Endothelial cell of umbilical vein (primary cell): ENCODE measurements around the gene DNAH1. TPM values are rescaled to one million over a fixed set of nuclear protein-coding genes. Genes with fewer than 3 reads are reported as not detected.

Source experiments
- BruUV-seq: library from RNA; stranded (reverse); fragments of 400-500 nt; replicated peaks from 2 replicates; lab custom pipeline; 2021; lab: Mats Ljungman, UMichigan
- CTCF ChIA-PET: fragments of 300-600, 350-600 bp; sonication (Branson Sonifier 250); formaldehyde crosslinking; loops from one replicate; lab custom pipeline; 2021; ENCODE audit warnings: antibody characterized with exemption, inconsistent platforms; lab: Charles Lee
- POLR2A ChIA-PET: fragments of 300-600, 350-600 bp; sonication (Branson Sonifier 250); formaldehyde crosslinking; loops from one replicate; lab custom pipeline; 2021; ENCODE audit warnings: antibody characterized with exemption, inconsistent platforms; lab: Charles Lee
- DNase-seq: peaks from one replicate; pipeline ENCODE4 v3.0.0-alpha.2; 2011; ENCODE audit warnings: low read depth, low spot score
- FAIRE-seq: peaks from 2 replicates; lab custom pipeline; 2011; peaks lifted over from hg19 to GRCh38; lab: Jason Lieb, UNC
- H2AFZ ChIP-seq: 2 replicates; pipeline ENCODE4 v1.6.0; 2012; ENCODE audit warnings: low read depth, low read length, control low read depth, inconsistent platforms
- H3K27ac ChIP-seq: 2 replicates; pipeline ENCODE4 v1.5.1; 2011; ENCODE audit warnings: low read depth, mild to moderate bottlenecking, control low read depth, low read length, moderate library complexity; ENCODE audit not compliant: insufficient read depth
- H3K27me3 ChIP-seq, 2 experiments: 2 replicates each; pipeline versions ENCODE4 v1.6.0 to v1.6.1; 2011; ENCODE audit warnings: low read length in 2 of 2, mixed read lengths in 1 of 2; ENCODE audit not compliant: control insufficient read depth in 2 of 2, insufficient read depth in 2 of 2
- H3K36me3 ChIP-seq, 2 experiments: 2 replicates in 1 of 2; 3 replicates in 1 of 2; pipeline ENCODE4 v1.5.1; 2011; ENCODE audit warnings: low read length in 2 of 2, mild to moderate bottlenecking in 1 of 2, moderate library complexity in 1 of 2; ENCODE audit not compliant: control insufficient read depth in 2 of 2, insufficient read depth in 2 of 2; ENCODE audit errors: extremely low read depth in 1 of 2
- H3K4me1 ChIP-seq: 3 replicates; pipeline ENCODE4 v1.5.1; 2011; ENCODE audit warnings: mild to moderate bottlenecking, low read length; ENCODE audit not compliant: control insufficient read depth, insufficient read depth; ENCODE audit errors: extremely low read depth
- H3K4me2 ChIP-seq: 2 replicates; pipeline ENCODE4 v1.6.1; 2011; ENCODE audit warnings: low read length, control low read depth, mixed read lengths; ENCODE audit not compliant: insufficient read depth
- H3K4me3 ChIP-seq, 3 experiments: fragments of 200-600 bp in 1 of 3; sonication (generic), shearing (Covaris generic) in 1 of 3; replicated peaks in 1 of 3; 2 replicates each; pipeline ENCODE4 v1.5.1; 2011 to 2016; ENCODE audit warnings: control low read depth in 3 of 3, low read length in 3 of 3, mild to moderate bottlenecking in 2 of 3, inconsistent platforms in 1 of 3, low read depth in 1 of 3, moderate library complexity in 1 of 3; ENCODE audit not compliant: insufficient read depth in 1 of 3
- H3K79me2 ChIP-seq: 2 replicates; pipeline ENCODE4 v1.6.0; 2012; ENCODE audit warnings: low read length, inconsistent platforms; ENCODE audit not compliant: control insufficient read depth, insufficient read depth
- H3K9ac ChIP-seq: replicated peaks from 2 replicates; pipeline ENCODE3; 2011; ENCODE audit warnings: low read length, control low read depth; ENCODE audit not compliant: insufficient read depth; ENCODE audit errors: extremely low read depth
- H3K9me1 ChIP-seq: replicated peaks from 3 replicates; pipeline ENCODE4 v1.6.0; 2011; ENCODE audit warnings: mild to moderate bottlenecking, low read length; ENCODE audit not compliant: control insufficient read depth, insufficient read depth; ENCODE audit errors: extremely low read depth
- H3K9me3 ChIP-seq: replicated peaks from 2 replicates; pipeline ENCODE4 v1.5.1; 2012; ENCODE audit warnings: low read length, inconsistent platforms; ENCODE audit not compliant: control insufficient read depth, insufficient read depth
- H4K20me1 ChIP-seq: replicated peaks from 2 replicates; pipeline ENCODE3; 2011; ENCODE audit warnings: mild to moderate bottlenecking, low read length; ENCODE audit not compliant: control insufficient read depth, insufficient read depth; ENCODE audit errors: extremely low read depth
- CTCF ChIP-seq, 2 donors: IDR thresholded peaks; 1 replicate in 1 of 2; 2 replicates in 1 of 2; pipeline ENCODE4 v1.5.1; 2011; ENCODE audit warnings: low read length in 2 of 2, mild to moderate bottlenecking in 2 of 2, moderate library complexity in 2 of 2, control low read depth in 1 of 2, inconsistent platforms in 1 of 2, low read depth in 1 of 2; ENCODE audit not compliant: insufficient read depth in 1 of 2; ENCODE audit errors: extremely low read depth in 1 of 2
- FOS ChIP-seq: IDR thresholded peaks from 2 replicates; pipeline ENCODE4 v1.6.1; 2011; ENCODE audit warnings: mild to moderate bottlenecking, low read length, moderate library complexity, borderline replicate concordance; ENCODE audit not compliant: insufficient read depth
- GATA2 ChIP-seq: IDR thresholded peaks from 2 replicates; pipeline ENCODE4 v1.7.0; 2011; ENCODE audit warnings: low read depth, mild to moderate bottlenecking, moderate library complexity, mixed read lengths, low read length; ENCODE audit not compliant: insufficient read length, insufficient read depth
- dilution Hi-C: fragments of 300-500 bp; cut with MboI; formaldehyde crosslinking; loops from one replicate; pipeline ENCODE4 v1.15.0; 2019; ENCODE audit warnings: low sequenced_read_pairs; ENCODE audit not compliant: extremely low pct_ligation_motif_present
- intact Hi-C: fragments of 100-400 bp; cut with micrococcal nuclease; formaldehyde crosslinking; loops from one replicate; pipeline ENCODE4 v1.10.0; 2022
- polyA plus RNA-seq, 4 experiments: library from polyadenylated mRNA; depleted of rRNA in 3 of 4; stranded (reverse) in 3 of 4; unstranded in 1 of 4; fragments of >200 nt; gene quantifications; 2 replicates each; pipeline versions ENCODE4 v1.2.1 to v1.2.3, GENCODE V29; 2011 to 2012; ENCODE audit warnings: missing spikeins in 1 of 4
- total RNA-seq: library from RNA; stranded (reverse); gene quantifications from 2 replicates; pipeline ENCODE4 v1.2.3, GENCODE V29; 2021
- TF ChIP-seq, protein P1 (sequence below): IDR thresholded peaks from 2 replicates; pipeline ENCODE4 v1.6.1; 2011; ENCODE audit not compliant: insufficient read depth, insufficient read length

DNAH1 gene
- total and polyA plus RNA-seq, 2 donors (not counting 3 experiments of a cell fraction or from before 2014, with no cell fraction given), result 5.8 to 6.0 TPM

DNA sequence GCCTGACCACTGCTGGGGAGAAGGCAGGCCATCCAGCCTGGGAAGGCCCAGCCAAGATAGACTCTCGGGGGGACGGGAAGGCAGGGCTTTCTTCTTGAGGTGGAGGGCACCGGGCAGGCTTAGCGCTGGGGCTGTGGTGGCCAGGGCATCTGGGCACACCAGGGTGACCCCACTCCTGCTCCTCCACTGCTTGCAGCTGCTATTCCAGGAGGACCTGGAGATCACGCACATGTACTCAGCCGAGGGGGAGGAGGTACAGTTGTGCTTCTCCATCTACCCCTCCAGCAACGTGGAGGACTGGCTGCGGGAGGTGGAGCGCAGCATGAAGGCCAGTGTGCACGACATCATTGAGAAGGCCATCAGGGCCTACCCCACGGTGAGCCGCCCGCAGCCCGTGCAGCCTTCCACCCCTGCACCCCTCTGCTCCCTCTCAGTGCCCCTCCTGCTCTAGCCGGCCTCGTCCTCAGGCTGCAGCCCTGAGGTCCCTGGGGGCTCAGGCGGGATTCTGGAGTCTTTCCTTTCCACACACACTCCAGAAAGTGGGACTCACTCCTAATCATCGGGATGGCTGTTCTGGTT is 42.3 kb downstream of the DNAH1 start:
- POLR2A ChIA-PET, result no interaction called here
- Histone ChIP-seq H3K4me3 (no peak overlapping the region), H3K9me1 (no peaks in the 10 kb centered on the region), H3K36me3 (no peaks in the 10 kb centered on the region), H3K79me2 (no peaks in the 10 kb centered on the region), H3K9me3 (no peaks in the 10 kb centered on the region), H4K20me1 (no peaks in the 10 kb centered on the region), H2AFZ (no peak overlapping the region), H3K27me3 (no peaks in the 10 kb centered on the region), H3K9ac (no peak overlapping the region), H3K4me1 (no peaks in the 10 kb centered on the region), H3K27ac (no peak overlapping the region), H3K4me2 (no peak overlapping the region)
- intact Hi-C loops, result no loop called here
- no TSS peak for BruUV-seq
- CTCF ChIA-PET, result no interaction called here
- no peak for FAIRE-seq
- dilution Hi-C loops, result no loop called here
- no peak for DNase-seq
- TF ChIP-seq, protein P1, sequence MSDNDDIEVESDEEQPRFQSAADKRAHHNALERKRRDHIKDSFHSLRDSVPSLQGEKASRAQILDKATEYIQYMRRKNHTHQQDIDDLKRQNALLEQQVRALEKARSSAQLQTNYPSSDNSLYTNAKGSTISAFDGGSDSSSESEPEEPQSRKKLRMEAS, result no peak
- no peak for TF ChIP-seq GATA2
- TF ChIP-seq CTCF (IDR thresholded peaks at IDR 0.05; ENCODE audit: extremely low read depth in 1 of 2, insufficient read depth in 1 of 2, low read depth in 1 of 2, low read length in 2 of 2), result no peak
- no peak for TF ChIP-seq FOS
